ENCODE data around the gene CREB3L2.

DNA sequence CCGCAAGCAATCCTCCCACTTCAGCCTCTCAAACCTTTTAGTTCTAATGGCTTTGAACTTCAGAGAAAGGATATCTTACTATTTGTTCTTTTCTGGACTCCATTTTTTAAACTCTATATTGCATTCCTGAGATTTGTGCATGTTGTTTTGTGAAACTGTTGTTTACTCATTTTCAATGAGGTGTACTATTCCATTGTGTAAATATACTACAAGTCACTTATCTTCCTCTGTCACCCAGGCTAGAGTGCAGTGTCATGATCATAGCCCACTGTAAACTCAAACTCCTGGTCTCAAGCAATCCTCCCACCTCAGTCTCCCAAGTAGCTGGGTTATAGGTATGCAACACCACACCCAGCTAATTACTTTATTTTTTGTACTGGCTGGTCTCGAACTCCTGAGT lies 43.0 kb upstream of the CREB3L2 start:
- TF ChIP-seq NR2C2 (CRISPR knock-in tag; IDR thresholded peaks at IDR 0.05) (no peak), NFE2L1 (CRISPR knock-in tag; IDR thresholded peaks at IDR 0.05) (no peak), ESRRA (CRISPR knock-in tag; IDR thresholded peaks at IDR 0.05; ENCODE audit: borderline replicate concordance) (no peak), CREB1 (CRISPR knock-in tag; IDR thresholded peaks at IDR 0.05) (no peak), IRF2 (CRISPR knock-in tag; IDR thresholded peaks at IDR 0.05; ENCODE audit: borderline replicate concordance, low read depth) (no peak), OVOL2 (CRISPR knock-in tag; IDR thresholded peaks at IDR 0.05; ENCODE audit: borderline replicate concordance) (no peak), SOX15 (CRISPR knock-in tag; IDR thresholded peaks at IDR 0.05) (no peak), ZNF263 (CRISPR knock-in tag; IDR thresholded peaks at IDR 0.05; ENCODE audit: low read depth) (no peak), CREM (CRISPR knock-in tag; IDR thresholded peaks at IDR 0.05) (no peak)
- TF ChIP-seq, protein P1, sequence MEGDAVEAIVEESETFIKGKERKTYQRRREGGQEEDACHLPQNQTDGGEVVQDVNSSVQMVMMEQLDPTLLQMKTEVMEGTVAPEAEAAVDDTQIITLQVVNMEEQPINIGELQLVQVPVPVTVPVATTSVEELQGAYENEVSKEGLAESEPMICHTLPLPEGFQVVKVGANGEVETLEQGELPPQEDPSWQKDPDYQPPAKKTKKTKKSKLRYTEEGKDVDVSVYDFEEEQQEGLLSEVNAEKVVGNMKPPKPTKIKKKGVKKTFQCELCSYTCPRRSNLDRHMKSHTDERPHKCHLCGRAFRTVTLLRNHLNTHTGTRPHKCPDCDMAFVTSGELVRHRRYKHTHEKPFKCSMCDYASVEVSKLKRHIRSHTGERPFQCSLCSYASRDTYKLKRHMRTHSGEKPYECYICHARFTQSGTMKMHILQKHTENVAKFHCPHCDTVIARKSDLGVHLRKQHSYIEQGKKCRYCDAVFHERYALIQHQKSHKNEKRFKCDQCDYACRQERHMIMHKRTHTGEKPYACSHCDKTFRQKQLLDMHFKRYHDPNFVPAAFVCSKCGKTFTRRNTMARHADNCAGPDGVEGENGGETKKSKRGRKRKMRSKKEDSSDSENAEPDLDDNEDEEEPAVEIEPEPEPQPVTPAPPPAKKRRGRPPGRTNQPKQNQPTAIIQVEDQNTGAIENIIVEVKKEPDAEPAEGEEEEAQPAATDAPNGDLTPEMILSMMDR (IDR thresholded peaks at IDR 0.05) = no peak
- TF ChIP-seq, protein P2, sequence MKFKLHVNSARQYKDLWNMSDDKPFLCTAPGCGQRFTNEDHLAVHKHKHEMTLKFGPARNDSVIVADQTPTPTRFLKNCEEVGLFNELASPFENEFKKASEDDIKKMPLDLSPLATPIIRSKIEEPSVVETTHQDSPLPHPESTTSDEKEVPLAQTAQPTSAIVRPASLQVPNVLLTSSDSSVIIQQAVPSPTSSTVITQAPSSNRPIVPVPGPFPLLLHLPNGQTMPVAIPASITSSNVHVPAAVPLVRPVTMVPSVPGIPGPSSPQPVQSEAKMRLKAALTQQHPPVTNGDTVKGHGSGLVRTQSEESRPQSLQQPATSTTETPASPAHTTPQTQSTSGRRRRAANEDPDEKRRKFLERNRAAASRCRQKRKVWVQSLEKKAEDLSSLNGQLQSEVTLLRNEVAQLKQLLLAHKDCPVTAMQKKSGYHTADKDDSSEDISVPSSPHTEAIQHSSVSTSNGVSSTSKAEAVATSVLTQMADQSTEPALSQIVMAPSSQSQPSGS (CRISPR knock-in tag; IDR thresholded peaks at IDR 0.05; ENCODE audit: borderline replicate concordance, low read depth) = no peak
- TF ChIP-seq, protein P3, sequence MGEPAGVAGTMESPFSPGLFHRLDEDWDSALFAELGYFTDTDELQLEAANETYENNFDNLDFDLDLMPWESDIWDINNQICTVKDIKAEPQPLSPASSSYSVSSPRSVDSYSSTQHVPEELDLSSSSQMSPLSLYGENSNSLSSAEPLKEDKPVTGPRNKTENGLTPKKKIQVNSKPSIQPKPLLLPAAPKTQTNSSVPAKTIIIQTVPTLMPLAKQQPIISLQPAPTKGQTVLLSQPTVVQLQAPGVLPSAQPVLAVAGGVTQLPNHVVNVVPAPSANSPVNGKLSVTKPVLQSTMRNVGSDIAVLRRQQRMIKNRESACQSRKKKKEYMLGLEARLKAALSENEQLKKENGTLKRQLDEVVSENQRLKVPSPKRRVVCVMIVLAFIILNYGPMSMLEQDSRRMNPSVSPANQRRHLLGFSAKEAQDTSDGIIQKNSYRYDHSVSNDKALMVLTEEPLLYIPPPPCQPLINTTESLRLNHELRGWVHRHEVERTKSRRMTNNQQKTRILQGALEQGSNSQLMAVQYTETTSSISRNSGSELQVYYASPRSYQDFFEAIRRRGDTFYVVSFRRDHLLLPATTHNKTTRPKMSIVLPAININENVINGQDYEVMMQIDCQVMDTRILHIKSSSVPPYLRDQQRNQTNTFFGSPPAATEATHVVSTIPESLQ (CRISPR knock-in tag; IDR thresholded peaks at IDR 0.05) = no peak
- TF ChIP-seq, protein P4, sequence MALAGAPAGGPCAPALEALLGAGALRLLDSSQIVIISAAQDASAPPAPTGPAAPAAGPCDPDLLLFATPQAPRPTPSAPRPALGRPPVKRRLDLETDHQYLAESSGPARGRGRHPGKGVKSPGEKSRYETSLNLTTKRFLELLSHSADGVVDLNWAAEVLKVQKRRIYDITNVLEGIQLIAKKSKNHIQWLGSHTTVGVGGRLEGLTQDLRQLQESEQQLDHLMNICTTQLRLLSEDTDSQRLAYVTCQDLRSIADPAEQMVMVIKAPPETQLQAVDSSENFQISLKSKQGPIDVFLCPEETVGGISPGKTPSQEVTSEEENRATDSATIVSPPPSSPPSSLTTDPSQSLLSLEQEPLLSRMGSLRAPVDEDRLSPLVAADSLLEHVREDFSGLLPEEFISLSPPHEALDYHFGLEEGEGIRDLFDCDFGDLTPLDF (CRISPR knock-in tag; IDR thresholded peaks at IDR 0.05) = no peak
